Mesendoderm (in vitro differentiated cells): ENCODE data around the gene ARHGAP42.

ENCODE experiments used
- DNase-seq: peaks from one replicate; pipeline ENCODE4 v3.0.0; 2013
- H2AK5ac ChIP-seq: 2 replicates; pipeline ENCODE4 v1.6.1; 2013; ENCODE audit warnings: low read length, inconsistent platforms
- H2BK120ac ChIP-seq: 2 replicates; pipeline ENCODE4 v1.6.1; 2013; ENCODE audit warnings: low read depth, mild to moderate bottlenecking, low read length, moderate library complexity, mixed read lengths
- H2BK15ac ChIP-seq: replicated peaks from 2 replicates; pipeline ENCODE4 v1.6.1; 2013; ENCODE audit warnings: low read depth, mild to moderate bottlenecking, moderate library complexity
- H2BK5ac ChIP-seq: 2 replicates; pipeline ENCODE4 v1.6.1; 2013; ENCODE audit warnings: low read length, inconsistent platforms
- H3K18ac ChIP-seq: 2 replicates; pipeline ENCODE4 v1.6.1; 2013; ENCODE audit warnings: mild to moderate bottlenecking, low read length, mixed read lengths
- H3K23ac ChIP-seq: one replicate; pipeline ENCODE4 v1.6.1; 2013; ENCODE audit warnings: low read length
- H3K27ac ChIP-seq: 2 replicates; pipeline ENCODE4 v1.5.1; 2013; ENCODE audit warnings: low read depth, mild to moderate bottlenecking, inconsistent platforms, low read length, moderate library complexity
- H3K27me3 ChIP-seq: 2 replicates; pipeline ENCODE4 v1.6.1; 2013; ENCODE audit warnings: low read length, control low read depth, mild to moderate bottlenecking, inconsistent platforms; ENCODE audit not compliant: insufficient read depth, poor library complexity
- H3K36me3 ChIP-seq: 2 replicates; pipeline ENCODE4 v1.6.1; 2013; ENCODE audit warnings: low read length, inconsistent platforms; ENCODE audit not compliant: control insufficient read depth, insufficient read depth
- H3K4ac ChIP-seq: one replicate; pipeline ENCODE4 v1.6.1; 2013; ENCODE audit warnings: low read depth, mild to moderate bottlenecking, low read length, moderate library complexity
- H3K4me1 ChIP-seq: 2 replicates; pipeline ENCODE4 v1.6.1; 2013; ENCODE audit warnings: low read depth, low read length, inconsistent platforms; ENCODE audit not compliant: control insufficient read depth
- H3K4me2 ChIP-seq: 2 replicates; pipeline ENCODE4 v1.6.1; 2013; ENCODE audit warnings: low read length
- H3K4me3 ChIP-seq: 2 replicates; pipeline ENCODE4 v1.5.1; 2013; ENCODE audit warnings: mild to moderate bottlenecking, low read length
- H3K56ac ChIP-seq: one replicate; pipeline ENCODE4 v1.6.1; 2013; ENCODE audit warnings: low read length
- H3K79me1 ChIP-seq: 2 replicates; pipeline ENCODE4 v1.6.1; 2013; ENCODE audit warnings: low read length, inconsistent platforms
- H3K79me2 ChIP-seq: 2 replicates; pipeline ENCODE4 v1.6.1; 2013; ENCODE audit warnings: mild to moderate bottlenecking, low read length; ENCODE audit not compliant: control insufficient read depth, insufficient read depth
- H3K9ac ChIP-seq: 2 replicates; pipeline ENCODE4 v1.6.1; 2013; ENCODE audit warnings: low read length, inconsistent platforms
- H4K5ac ChIP-seq: one replicate; pipeline ENCODE4 v1.6.1; 2013; ENCODE audit warnings: low read length
- H4K8ac ChIP-seq: one replicate; pipeline ENCODE4 v1.6.1; 2013; ENCODE audit warnings: low read depth, mild to moderate bottlenecking, control low read depth, low read length, moderate library complexity
- WGBS: extraction: QIAGEN DNeasy Blood & Tissue Kit; methylation state at CpG from one replicate; pipeline ENCODE4 v1.1.7; 2013; ENCODE audit warnings: low lambda C conversion rate, missing lambda C conversion rate; ENCODE audit not compliant: insufficient coverage; ENCODE audit errors: extremely low coverage; 5-methylcytosine and 5-hydroxymethylcytosine counted together

Gene ARHGAP42

DNA sequence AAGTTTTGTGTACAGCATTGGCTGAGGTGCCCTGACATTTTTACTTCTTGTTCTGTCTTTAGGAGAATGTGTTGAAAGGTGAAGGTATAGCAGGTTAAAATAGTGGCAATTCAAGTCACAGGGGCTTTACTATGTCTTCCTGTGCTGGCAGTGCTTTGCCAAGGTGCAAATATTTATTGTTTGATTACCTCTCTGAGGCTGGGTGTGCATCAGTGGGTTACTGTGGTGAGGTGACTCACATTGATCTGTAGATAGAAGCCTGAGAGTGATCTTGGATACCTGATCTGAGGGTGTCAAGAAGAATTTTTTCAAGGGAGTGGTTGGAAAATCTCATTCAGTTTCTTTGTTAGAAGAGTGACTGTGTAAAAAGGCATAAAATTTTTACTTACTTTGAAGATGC lies 90.0 kb downstream of the ARHGAP42 start:
- Histone ChIP-seq H3K79me2 (no peaks in the 10 kb centered on the region), H3K9ac (no peak overlapping the region), H3K4me1 (no peaks in the 10 kb centered on the region), H2BK5ac (no peak overlapping the region), H3K4ac (no peak overlapping the region), H3K18ac (no peak overlapping the region), H3K4me3 (no peak overlapping the region), H3K79me1 (no peaks in the 10 kb centered on the region), H4K5ac (no peak overlapping the region), H3K27ac (no peak overlapping the region), H2BK15ac (no peak overlapping the region), H3K27me3 (no peaks in the 10 kb centered on the region), H3K4me2 (no peak overlapping the region), H2BK120ac (no peak overlapping the region), H3K23ac (no peak overlapping the region), H3K56ac (no peak overlapping the region), H2AK5ac (no peak overlapping the region), H4K8ac (no peak overlapping the region), H3K36me3 (no peaks in the 10 kb centered on the region)
- DNase-seq: peak; percentile 31

DNA sequence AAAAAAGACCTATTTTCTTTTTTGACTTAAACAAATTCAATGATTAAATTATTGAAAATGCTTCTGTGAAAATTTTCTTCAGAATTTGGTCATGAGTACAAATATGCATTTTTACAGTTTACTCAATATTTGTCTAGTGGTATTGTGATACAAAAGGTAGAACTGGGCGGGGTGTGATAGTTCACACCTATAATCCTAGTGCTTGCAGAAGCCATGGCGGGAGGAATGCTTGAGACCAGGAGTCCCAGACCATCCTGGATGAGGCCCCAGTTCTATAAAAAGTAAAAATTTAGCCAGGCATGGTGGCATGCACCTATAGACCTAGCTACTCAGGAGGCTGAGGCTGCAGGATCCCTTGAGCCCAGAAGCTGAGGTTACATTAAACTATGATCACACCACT lies 90.6 kb downstream of the ARHGAP42 start:
- Histone ChIP-seq H2BK120ac (no peak overlapping the region), H3K27me3 (no peaks in the 10 kb centered on the region), H3K23ac (no peak overlapping the region), H4K8ac (no peak overlapping the region), H3K56ac (no peak overlapping the region), H2BK5ac (no peak overlapping the region), H3K4me3 (no peak overlapping the region), H3K4me1 (no peaks in the 10 kb centered on the region), H4K5ac (no peak overlapping the region), H3K27ac (no peak overlapping the region), H3K4me2 (no peak overlapping the region), H2AK5ac (no peak overlapping the region), H2BK15ac (no peak overlapping the region), H3K9ac (no peak overlapping the region), H3K79me2 (no peaks in the 10 kb centered on the region), H3K36me3 (no peaks in the 10 kb centered on the region), H3K18ac (no peak overlapping the region), H3K79me1 (no peaks in the 10 kb centered on the region), H3K4ac (no peak overlapping the region)
- WGBS: no CpG with 5 or more reads among the region's 2 CpGs
- DNase-seq: no peak

DNA sequence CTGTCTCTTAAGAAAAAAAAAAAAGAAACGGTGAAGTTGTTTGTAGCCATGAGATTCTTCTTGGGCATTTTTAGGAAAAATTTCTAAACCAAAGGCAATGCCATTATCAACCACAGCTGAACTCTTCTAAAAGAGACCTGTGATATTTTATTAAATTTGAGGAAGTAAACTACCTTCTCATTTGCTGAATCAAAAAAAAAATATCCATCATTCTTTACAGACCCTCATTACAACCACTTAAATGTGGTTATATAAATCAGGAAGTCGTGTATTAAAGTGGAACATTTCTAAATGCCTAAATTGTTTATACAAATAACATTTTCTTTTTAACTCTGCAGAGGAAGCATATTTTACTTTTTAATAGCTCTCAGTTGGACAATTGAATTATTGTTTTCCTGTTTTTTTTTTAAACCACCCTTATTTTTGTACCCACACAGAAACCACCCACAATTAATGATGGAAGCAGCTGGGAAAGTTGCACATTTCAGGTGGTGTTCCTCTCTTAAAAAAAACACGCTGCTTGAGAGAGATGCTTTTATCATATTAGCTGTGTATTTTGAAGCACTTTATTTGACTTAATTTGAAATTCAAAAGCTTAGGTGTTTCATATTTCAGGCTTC lies 91.2 kb downstream of the ARHGAP42 start:
- H3K4me1 ChIP-seq: no peaks in the 10 kb centered on the region
- H3K23ac ChIP-seq: no peak overlapping the region
- no peaks in the 10 kb centered on the region for H3K79me2 ChIP-seq
- no peak overlapping the region for H2AK5ac ChIP-seq
- no peaks in the 10 kb centered on the region for H3K27me3 ChIP-seq
- no peaks in the 10 kb centered on the region for H3K36me3 ChIP-seq
- no peak overlapping the region for H3K18ac ChIP-seq
- H2BK120ac ChIP-seq: no peak overlapping the region
- no peaks in the 10 kb centered on the region for H3K79me1 ChIP-seq
- H4K8ac ChIP-seq: no peak overlapping the region
- DNase-seq: no peak
- no peak overlapping the region for H2BK5ac ChIP-seq
- no peak overlapping the region for H3K9ac ChIP-seq
- H3K4me2 ChIP-seq: no peak overlapping the region
- no peak overlapping the region for H3K4me3 ChIP-seq
- H3K27ac ChIP-seq: no peak overlapping the region
- H2BK15ac ChIP-seq: no peak overlapping the region
- no peak overlapping the region for H3K4ac ChIP-seq
- no CpG with 5 or more reads among the region's 3 CpGs for WGBS
- no peak overlapping the region for H3K56ac ChIP-seq
- H4K5ac ChIP-seq: no peak overlapping the region

DNA sequence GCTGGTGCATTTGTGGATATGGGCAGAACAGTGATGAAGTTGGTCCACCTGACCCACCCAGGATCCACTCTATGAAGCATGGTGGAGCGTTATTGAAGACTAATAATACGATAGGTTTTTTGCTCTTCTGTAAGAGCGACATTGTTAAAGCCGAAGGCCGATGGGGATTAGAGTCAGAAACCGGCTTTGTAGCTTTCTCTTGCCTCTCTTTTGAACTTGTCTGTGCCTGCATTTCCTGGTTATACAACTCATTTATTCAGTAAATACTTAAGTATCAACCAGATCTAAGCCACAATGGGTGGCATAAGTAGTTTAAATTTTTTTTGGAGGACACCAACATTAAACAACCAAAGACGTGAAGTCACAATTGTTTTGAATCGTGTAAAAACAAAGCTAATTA lies 93.4 kb downstream of the ARHGAP42 start:
- no peak overlapping the region for H4K5ac ChIP-seq

DNA sequence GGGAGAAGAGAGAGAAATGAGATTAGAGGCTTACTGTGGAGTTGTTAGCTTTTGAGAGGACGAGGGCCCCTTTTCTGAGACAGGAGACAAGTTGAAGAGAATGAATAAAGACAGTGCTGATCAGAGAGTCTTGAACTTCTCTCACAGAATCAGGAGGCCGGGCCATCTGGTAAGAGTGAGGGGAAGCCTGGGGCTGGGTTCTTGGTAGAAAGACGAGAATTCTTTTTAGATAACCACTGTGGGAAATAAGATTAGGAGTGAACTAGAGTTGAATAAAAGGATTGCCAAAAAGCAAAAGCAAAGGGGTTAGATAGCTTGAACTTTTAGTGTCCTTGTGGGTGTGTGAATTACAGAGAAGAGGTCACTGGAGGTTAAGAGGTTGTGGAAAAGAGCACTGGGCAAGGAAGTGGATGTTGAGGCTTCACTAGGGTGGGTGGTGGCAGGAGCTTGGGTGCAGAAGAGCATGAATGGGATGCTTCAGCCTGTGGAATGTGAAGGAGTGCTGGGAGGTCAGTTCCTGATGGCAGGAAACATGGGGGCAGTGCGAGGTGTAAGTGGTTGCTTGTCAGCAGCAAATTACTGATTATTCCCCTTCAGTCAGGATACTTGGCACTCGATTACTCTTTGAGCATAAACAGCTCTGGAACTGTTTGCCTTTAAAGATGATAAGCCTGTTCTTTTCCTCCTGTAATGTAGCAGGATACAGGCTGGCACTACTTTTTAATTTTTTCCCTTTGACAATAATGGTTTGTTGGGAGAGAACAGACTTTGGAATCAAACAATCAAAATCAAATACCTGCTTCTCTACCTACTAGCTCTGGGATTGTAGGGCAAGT lies 98.3 kb downstream of the ARHGAP42 start:
- no peak overlapping the region for H4K8ac ChIP-seq
- H3K9ac ChIP-seq: no peak overlapping the region
- H3K27ac ChIP-seq: no peak overlapping the region
- no peak overlapping the region for H3K4me3 ChIP-seq
- peaks cover 4% of the 10 kb centered on the region for H3K79me1 ChIP-seq
- peak overlapping the region; percentile 49 for H2BK5ac ChIP-seq
- H3K4me1 ChIP-seq: peaks cover 9% of the 10 kb centered on the region
- H2AK5ac ChIP-seq: no peak overlapping the region
- H3K4ac ChIP-seq: no peak overlapping the region
- no peaks in the 10 kb centered on the region for H3K27me3 ChIP-seq
- H3K4me2 ChIP-seq: no peak overlapping the region
- peak; percentile 77 for DNase-seq
- H3K56ac ChIP-seq: peak overlapping the region; percentile 35
- H2BK15ac ChIP-seq: no peak overlapping the region
- H3K18ac ChIP-seq: no peak overlapping the region
- no peaks in the 10 kb centered on the region for H3K79me2 ChIP-seq
- H3K23ac ChIP-seq: no peak overlapping the region
- no peak overlapping the region for H2BK120ac ChIP-seq
- no peak overlapping the region for H4K5ac ChIP-seq
- no peaks in the 10 kb centered on the region for H3K36me3 ChIP-seq
- no CpG with 5 or more reads among the region's 5 CpGs for WGBS

More for the DNA sequence above, 93.4 kb downstream of the ARHGAP42 start:
- Histone ChIP-seq H2AK5ac (no peak overlapping the region), H2BK120ac (no peak overlapping the region), H3K4me1 (peaks cover 5% of the 10 kb centered on the region), H3K4ac (no peak overlapping the region), H3K79me1 (no peaks in the 10 kb centered on the region), H4K8ac (no peak overlapping the region), H3K4me2 (no peak overlapping the region), H3K23ac (no peak overlapping the region), H3K27me3 (no peaks in the 10 kb centered on the region), H3K79me2 (no peaks in the 10 kb centered on the region), H3K56ac (no peak overlapping the region), H3K9ac (no peak overlapping the region), H3K18ac (no peak overlapping the region), H3K36me3 (no peaks in the 10 kb centered on the region), H3K27ac (no peak overlapping the region), H2BK5ac (no peak overlapping the region), H2BK15ac (no peak overlapping the region), H3K4me3 (no peak overlapping the region)
- no CpG with 5 or more reads among the region's 8 CpGs for WGBS
- DNase-seq: no peak
